Epithelial cell of proximal tubule (primary cell): ENCODE results near the gene SIRPD. TPM values are rescaled to one million over a fixed set of nuclear protein-coding genes. Genes with fewer than 3 reads are reported as not detected.

Experiments
- DNase-seq: peaks from one replicate; pipeline ENCODE4 v3.0.0-alpha.2; 2011; ENCODE audit warnings: low read depth
- H3K4me3 ChIP-seq: 2 replicates; pipeline ENCODE4 v1.5.1; 2011; ENCODE audit warnings: low read depth, mild to moderate bottlenecking, low read length
- CTCF ChIP-seq: conservative IDR thresholded peaks from 2 replicates; pipeline ENCODE4 v1.5.1; 2012; ENCODE audit warnings: low read depth, mild to moderate bottlenecking, low read length
- total RNA-seq: library from RNA; depleted of rRNA; stranded (reverse); fragments of >200 nt; gene quantifications from 2 replicates; pipeline ENCODE4 v1.2.3, GENCODE V29; 2015

Gene SIRPD
- total RNA-seq, 1 donor from 2014 or later = not detected

GRCh38 chr20:1538655-1539054 lies 18.9 kb downstream of the SIRPD start:
- DNase-seq = no peak
- TF ChIP-seq CTCF = no peak

GRCh38 chr20:1537731-1538058 lies 19.8 kb downstream of the SIRPD start:
- H3K4me3 ChIP-seq = no peak overlapping the region
- no peak for TF ChIP-seq CTCF
- no peak for DNase-seq

More at GRCh38 chr20:1538655-1539054, 18.9 kb downstream of the SIRPD start:
- no peak overlapping the region for H3K4me3 ChIP-seq

GRCh38 chr20:1536893-1537730 lies 20.4 kb downstream of the SIRPD start:
- TF ChIP-seq CTCF = no peak
- DNase-seq = no peak
- H3K4me3 ChIP-seq = no peak overlapping the region

GRCh38 chr20:1535420-1536175 lies 21.9 kb downstream of the SIRPD start:
- no peak for TF ChIP-seq CTCF
- H3K4me3 ChIP-seq = no peak overlapping the region
- DNase-seq = no peak

- TF ChIP-seq CTCF = no peak
- no peak for DNase-seq
- no peak overlapping the region for H3K4me3 ChIP-seq
Observed at GRCh38 chr20:1534526-1534925, 23.0 kb downstream of the SIRPD start.

- TF ChIP-seq CTCF = peak; percentile 40
- DNase-seq = no peak
- no peak overlapping the region for H3K4me3 ChIP-seq
Observed at GRCh38 chr20:1533059-1533458, 24.4 kb downstream of the SIRPD start.

- no peak for TF ChIP-seq CTCF
- DNase-seq = no peak
- H3K4me3 ChIP-seq = no peak overlapping the region
Observed at GRCh38 chr20:1528811-1529210, 28.7 kb downstream of the SIRPD start.
